Ecto neural progenitor cell (in vitro differentiated cells): ENCODE data around the gene VCL.
"Not testable (repeated sequence)": the region's sequence is repeated elsewhere in the genome, so short reads cannot be mapped to it uniquely, and the experiment has no call there.

Experiments used
- DNase-seq: peaks from one replicate; pipeline ENCODE4 v3.0.0-alpha.2; 2018; ENCODE audit warnings: low spot score

VCL gene

GRCh38 chr10:73971636-73972354 lies 26.1 kb upstream of the VCL start:
- no peak for DNase-seq

- DNase-seq = no peak
These were observed 24.5 kb upstream of the VCL start for GRCh38 chr10:73973427-73973826.

DNA sequence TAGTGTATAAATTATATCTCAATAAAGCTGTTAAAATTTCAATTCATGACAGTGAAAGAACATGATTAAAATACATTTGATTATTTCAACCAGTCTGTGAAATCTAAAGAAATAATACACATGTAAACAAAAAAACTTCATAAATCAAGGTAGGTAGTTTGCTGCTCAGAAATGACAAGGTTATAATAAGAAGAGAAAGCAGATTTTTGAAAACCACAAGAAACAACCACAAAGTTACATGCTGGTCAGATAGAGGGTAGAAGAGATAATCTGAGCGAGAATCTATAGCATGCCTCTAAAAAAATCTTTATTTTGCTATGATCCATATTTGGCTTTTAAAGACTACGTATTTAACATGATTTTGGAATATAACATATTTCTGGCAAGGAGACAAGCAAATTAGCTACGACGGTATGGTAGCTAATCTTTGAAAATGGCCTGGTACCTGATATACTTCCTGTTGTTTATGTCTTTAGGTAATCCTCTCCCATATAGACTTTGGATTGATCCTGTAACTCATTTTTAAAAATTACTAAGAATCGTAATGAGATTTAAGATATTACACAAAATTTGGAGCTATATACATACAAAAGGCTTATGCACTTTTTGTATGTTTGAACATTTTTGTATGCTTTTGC lies 23.5 kb upstream of the VCL start:
- no peak for DNase-seq

- no peak for DNase-seq
These were observed 22.5 kb upstream of the VCL start for GRCh38 chr10:73975388-73975787.

DNA sequence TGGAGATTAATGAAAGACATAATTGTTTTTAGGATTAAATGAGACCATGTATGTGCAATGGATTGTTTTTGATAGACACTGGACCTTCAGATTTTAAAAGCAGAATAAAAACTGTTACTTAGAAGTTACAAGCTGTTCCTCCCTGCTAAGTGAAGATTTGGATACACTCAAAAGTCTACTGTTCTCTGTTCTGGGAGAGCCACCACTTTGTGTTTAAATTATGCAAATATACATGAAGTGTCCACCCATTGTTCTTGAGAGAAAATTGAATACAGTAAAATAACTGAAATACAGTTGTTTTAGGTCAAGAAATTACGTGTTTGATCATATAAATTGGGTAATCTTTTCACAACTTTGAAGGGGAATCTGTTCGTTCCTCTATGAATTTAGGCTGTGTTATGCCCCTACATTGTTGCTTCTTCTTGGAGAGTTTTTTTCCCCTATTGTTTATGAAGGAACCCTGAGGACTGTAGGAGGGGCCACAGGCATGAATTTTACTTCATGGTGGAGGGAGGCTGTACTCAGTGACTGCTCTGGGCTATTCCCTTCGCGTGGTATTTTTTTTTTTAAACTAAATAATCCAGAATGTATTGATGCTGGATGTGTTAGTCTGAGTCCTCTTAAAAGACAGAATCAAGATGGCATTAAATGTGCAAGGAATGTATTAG lies 18.6 kb upstream of the VCL start:
- DNase-seq = no peak

DNA sequence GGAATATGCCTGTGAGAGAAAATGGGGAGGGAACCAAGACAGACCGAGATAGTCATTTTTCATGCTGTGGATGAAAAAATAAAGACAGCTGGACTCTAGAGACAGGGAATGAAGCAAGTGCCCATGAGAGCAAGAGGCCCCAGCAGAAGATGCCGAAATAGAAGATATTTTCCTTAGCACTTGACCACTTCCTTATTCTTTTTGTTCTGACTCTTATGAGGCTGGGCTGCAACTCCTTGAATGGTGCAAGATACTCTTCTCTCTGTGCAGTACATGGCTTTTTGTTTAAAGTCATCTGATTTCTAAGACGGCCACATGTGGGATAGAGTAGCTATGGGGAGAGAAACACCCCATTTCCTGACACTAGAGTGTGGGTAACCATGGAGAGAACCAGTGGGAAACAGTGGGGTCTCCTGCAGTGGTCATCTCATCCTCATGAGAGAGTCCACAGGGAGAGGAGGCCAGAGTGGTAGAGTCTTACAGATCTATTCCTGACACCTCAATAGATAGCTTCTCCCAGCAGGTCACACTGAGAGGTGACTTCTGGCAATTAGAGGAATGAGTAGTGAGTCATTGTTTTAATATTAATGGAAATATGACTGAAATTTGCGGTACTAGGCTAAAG lies 18.0 kb upstream of the VCL start:
- no peak for DNase-seq

DNA sequence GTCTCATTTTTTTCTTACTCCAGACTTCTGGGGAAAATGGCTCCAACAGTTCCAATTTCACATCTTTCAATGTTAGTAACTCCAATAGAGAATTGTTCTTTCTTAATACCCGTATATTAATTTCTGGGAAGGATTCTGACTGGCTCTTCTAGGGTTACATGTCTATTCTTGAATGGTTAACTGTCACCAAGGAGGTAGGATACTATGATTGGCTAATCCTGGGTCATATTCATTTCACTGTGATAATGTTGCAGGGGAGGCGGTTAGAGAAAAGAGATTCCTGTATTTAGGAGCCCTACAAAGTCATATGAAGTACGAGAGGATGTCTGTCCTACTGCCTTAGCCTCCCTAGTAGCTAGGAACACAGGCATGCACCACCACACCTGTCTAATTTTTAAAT lies 16.1 kb upstream of the VCL start:
- DNase-seq = no peak

- no peak for DNase-seq
These were observed 14.5 kb upstream of the VCL start for GRCh38 chr10:73983096-73984047.

DNA sequence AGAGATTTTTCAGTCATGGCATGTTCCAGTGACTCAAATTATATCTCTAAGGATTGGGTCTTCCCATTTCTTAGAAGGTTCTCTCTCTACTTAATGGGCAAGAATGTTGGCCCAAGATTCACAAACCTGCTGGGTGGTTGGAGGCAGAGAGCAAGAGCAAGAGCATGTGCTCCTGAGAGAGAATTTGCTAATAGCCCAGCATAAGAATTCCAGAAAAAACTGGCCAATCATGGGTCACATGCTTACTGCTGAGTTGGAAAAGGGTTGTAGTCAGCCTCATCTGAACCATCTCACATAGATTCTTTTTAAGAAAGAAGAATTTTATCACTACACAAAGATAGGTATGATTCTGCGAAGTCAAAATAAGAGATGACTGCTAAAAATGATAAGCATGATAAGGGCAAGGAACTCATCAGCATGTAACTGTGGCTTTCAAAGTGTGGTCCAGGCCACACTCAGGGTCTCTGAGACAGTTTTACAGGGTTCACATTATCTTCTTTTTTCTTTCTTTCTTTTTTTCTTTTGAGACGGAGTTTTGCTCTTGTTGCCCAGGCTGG lies 8.2 kb upstream of the VCL start:
- DNase-seq = no peak

GRCh38 chr10:73991203-73991883 lies 6.6 kb upstream of the VCL start:
- no peak for DNase-seq

DNA sequence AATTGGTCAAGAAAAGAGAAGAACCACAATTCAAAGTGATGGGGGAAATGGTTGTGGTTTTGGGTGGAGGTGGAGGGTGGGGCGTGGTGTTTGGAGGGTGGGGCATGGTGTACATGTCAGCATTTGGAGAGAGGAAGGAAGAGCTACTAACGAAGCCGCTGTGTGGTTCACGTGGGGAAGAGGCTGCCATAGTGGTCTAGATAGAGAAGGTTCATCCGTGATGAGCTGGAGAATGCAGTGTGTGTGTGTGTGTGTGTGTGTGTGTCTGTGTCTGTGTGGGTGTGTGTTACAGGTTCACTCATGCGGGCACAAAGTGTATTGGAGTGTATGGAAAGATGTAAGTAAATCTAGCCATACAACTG lies 6.1 kb upstream of the VCL start:
- DNase-seq = no peak

- no peak for DNase-seq
These were observed 4.8 kb upstream of the VCL start for GRCh38 chr10:73992899-73993788.

DNA sequence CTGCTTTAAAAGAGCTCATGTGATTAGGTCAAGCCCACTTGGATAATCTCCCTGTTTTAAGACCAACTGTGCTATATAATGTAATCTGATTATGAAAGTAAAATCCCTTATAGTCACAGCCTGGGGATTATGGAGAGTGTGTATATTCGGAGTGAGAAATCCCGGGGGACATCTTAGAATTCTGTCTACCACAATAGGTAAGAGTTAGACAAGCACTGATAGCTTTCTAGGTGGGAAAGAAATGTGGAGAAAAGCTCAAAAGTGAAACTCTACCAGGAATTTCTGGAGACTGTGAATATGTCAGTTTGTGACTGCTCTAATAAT lies 2.9 kb upstream of the VCL start:
- DNase-seq = no peak

GRCh38 chr10:73997461-73997786 lies 492 bp upstream of the VCL start:
- DNase-seq = no peak

GRCh38 chr10:73998623-73998928 lies 660 bp downstream of the VCL start:
- DNase-seq = no peak

- peak; percentile 82 for DNase-seq
These were observed 1.2 kb downstream of the VCL start for GRCh38 chr10:73998929-73999691.

- DNase-seq = no peak
These were observed 1.8 kb downstream of the VCL start for GRCh38 chr10:73999703-74000102.

- DNase-seq = not testable (repeated sequence)
These were observed 2.3 kb downstream of the VCL start for GRCh38 chr10:74000244-74000643.

- DNase-seq = no peak
These were observed 3.2 kb downstream of the VCL start for GRCh38 chr10:74000892-74001669.
